GM20431 (cell line): ENCODE measurements around the gene EHMT1.

Source experiments
- in situ Hi-C: fragments of 300-500 bp; cut with MseI, MboI; formaldehyde crosslinking; loops from one replicate; pipeline ENCODE4 v1.15.0; 2020; ENCODE audit warnings: low sequenced_read_pairs; ENCODE audit not compliant: unreplicated experiment

Gene EHMT1

DNA sequence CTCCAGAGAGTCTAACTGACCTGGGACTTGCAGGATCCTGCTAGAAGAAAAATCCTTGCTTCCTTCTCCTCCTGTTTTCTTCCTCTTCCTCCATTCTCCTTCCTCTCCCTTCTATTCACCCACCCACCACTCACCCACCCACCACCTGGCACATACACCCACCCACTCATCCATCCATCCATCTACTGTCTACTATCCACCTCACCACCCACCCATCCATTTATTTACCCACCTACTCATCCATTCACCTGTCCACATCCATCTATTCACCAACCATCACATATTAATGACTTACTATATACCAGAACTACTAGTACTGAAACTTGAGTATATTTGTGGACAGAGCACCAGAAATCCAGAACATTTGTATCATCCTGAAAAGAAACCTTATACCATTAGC is 49.4 kb downstream of the EHMT1 start:
- in situ Hi-C loops: no loop called here

- in situ Hi-C loops: no loop called here
These were observed 50.5 kb downstream of the EHMT1 start for GRCh38 chr9:137669261-137669672.

- in situ Hi-C loops: no loop called here
These were observed 51.8 kb downstream of the EHMT1 start for GRCh38 chr9:137670391-137671195.

- in situ Hi-C loops: no loop called here
These were observed 52.4 kb downstream of the EHMT1 start for GRCh38 chr9:137671196-137671538.

GRCh38 chr9:137671721-137672120 is 52.9 kb downstream of the EHMT1 start:
- in situ Hi-C loops: no loop called here

GRCh38 chr9:137672907-137673791 is 54.3 kb downstream of the EHMT1 start:
- in situ Hi-C loops: no loop called here

DNA sequence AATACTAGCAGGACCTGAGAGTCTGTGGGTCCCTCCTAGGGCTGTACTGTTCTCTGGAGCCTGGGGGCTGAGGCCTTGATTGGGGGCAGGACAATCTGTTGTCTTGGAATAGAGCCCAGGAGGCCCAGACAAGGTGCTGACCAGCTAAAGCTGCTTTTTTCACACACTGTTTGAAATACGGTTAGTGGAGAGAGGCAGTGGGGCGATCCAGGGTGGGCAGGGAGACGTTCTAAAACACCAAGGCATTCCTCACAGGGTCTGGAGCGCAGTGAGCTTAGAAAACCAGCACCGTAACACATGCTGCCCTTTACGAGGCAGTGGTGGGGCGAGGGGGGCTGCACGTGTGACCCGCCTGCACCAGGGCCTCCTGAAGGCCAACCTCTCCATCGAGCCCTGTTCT is 55.1 kb downstream of the EHMT1 start:
- in situ Hi-C loops: no loop called here

GRCh38 chr9:137674307-137674975 is 55.6 kb downstream of the EHMT1 start:
- in situ Hi-C loops: no loop called here

GRCh38 chr9:137674976-137675320 is 56.1 kb downstream of the EHMT1 start:
- in situ Hi-C loops: no loop called here

- in situ Hi-C loops: no loop called here
These were observed 58.2 kb downstream of the EHMT1 start for GRCh38 chr9:137676998-137677397.

DNA sequence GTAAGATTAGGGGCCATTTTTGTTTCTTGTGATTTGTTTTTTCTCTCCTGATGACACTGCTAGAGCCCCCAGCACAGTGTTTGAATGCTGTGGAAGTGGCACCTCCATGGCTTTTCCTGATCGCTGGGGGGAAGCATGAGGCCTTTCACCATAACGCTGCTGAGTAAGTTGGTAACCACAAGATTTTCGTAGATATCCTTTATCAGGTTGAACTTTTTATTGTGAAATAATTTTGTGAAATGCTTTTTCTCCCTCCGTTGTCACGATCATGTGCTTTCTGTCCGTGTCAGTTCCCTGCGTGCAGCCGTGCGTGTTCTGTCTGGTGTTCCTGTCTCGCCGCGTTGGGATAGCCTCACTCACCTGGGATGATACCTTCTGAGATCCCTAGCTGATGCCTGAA is 59.4 kb downstream of the EHMT1 start:
- in situ Hi-C loops: no loop called here

GRCh38 chr9:137679249-137679648 is 60.4 kb downstream of the EHMT1 start:
- in situ Hi-C loops: no loop called here

DNA sequence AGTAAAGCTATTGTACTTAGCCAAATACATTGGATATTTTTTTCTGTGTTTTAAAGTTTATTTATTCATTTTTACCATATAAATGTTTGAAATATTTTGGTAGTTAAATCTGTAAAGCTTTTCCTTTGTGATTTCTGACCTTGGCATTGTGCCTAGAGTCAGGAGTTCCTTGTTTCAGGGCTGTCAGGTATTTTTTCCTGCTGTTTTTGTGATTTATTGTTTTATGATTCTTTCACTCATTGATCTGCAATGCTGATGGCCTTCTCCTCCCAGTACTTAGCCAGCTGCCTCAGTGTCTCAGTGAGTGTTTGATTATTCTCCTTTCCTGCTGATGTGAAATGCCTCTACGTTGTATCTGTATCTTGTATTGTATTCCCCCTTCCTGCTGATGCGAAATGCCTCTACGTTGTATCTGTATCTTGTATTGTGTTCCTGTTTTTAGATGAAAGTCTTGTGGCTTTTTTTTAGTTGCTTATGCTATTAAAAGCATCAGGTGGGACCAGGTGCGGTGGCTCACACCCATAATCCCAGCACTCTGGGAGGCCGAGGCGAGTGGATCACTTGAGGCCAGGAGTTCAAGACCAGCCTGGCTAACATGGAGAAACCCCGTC is 61.0 kb downstream of the EHMT1 start:
- in situ Hi-C loops: no loop called here

GRCh38 chr9:137680444-137681358 is 61.9 kb downstream of the EHMT1 start:
- in situ Hi-C loops: no loop called here

DNA sequence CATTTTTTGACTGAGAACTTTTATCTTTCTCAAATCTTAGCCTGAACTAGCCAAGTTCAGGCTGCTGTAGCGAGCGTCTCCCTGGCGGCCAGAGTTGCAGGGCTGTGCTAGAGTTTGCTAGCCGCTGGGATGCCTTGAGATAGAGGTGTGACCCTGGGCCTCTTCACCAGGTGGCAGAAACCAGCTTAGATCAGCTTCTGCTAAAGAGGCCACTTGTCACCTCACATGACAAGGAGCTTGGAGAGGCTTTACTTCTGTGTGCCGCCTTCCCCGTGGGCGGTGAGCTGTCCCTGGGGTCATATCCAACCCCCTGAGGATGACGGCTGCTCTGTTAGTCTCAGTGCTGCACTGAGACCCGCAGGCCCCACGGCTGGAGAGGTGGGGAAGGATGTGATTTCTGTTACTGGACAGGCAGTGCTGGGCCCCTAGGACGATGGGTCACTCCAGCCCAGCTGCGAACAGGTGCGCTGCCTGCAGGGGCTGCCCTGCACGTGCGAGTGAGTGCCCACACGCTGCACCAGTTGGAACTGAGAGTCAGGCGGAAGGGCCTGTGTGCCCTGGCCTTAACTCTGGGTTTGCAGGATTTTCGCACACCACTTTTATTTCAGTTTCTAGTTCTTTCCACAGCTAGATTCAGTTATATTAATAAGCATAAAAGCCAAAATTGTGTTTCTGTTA is 63.8 kb downstream of the EHMT1 start:
- in situ Hi-C loops: no loop called here

DNA sequence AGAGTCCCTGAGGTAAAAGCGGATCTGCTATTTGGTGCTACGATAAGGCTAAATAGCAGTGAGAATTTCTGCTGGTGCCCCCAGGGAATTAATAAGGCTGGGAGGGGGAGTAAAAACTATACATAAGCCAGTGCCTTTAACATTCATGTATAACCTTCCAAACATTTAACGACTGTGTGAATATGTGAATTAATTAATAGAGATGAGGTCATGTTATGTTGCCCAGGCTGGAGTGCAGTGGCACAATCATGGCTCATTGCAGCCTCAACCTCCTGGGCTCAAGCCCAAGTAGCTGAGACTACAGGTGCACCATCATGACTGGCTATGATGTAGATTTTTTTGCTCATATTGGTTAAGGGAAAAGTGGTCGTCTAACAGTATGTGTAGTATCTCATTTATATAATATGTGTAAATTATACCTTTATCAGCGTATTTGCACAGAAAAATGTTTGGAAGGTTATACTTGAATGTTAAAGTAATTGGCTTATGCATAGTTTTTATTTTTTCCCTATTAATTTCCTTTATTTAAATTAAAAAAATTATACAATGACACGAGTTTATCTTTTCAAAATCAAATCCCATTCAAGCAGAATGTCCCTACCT is 64.6 kb downstream of the EHMT1 start:
- in situ Hi-C loops: no loop called here

GRCh38 chr9:137685035-137685740 is 66.4 kb downstream of the EHMT1 start:
- in situ Hi-C loops: no loop called here
